ENCODE results near the gene PEMT. TPM values are rescaled to one million over a fixed set of nuclear protein-coding genes. Genes with fewer than 3 reads are reported as not detected.

Gene PEMT
- total RNA-seq, 1 donor from 2014 or later, result 23.5 TPM

DNA sequence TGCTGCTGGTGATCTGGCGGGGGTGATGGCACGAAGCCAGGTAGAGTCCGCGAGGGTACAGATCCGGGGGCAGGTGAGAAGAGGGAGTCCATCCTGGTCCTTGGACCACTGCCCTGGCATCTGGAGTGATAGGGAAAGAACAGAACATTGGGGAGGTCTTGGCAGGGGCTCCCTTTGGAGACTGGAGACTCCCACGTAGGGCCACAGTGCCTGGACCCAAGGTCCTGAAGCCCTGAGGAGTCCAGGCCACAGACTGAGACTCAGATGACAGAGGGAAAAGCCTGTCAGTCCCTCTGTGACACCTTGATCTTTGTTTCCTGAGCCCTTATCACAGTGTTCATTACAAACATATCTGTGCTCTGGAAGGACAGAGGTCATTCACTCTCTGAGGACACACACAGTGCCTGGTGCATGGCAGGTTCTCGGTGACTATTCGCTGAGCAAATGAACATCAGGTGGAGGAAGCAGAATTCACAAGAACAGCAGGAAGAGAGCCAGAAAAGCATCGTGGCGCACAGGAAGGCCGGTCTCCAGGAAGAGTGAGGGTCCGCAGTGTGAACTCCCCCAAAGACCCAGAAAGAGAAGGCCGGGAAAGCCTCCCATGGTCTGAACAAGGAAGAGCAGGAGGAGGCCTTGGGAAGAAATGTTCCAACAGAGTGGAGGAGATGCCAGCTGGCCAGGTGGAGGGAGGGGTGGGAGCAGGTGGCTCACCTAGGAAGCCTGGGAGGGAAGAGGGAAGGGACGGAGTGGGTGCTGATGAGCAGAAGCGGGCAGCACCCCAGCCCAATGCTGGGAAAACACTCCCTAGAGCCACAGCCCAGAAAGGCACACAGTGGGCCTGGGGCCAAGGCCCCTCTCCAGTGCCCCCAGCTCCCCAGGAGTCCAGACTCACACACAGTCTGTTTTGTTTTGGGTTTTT, 20.5 kb downstream of the PEMT start:
- no peak for DNase-seq (ENCODE audit: low read depth in 2 of 2)

DNA sequence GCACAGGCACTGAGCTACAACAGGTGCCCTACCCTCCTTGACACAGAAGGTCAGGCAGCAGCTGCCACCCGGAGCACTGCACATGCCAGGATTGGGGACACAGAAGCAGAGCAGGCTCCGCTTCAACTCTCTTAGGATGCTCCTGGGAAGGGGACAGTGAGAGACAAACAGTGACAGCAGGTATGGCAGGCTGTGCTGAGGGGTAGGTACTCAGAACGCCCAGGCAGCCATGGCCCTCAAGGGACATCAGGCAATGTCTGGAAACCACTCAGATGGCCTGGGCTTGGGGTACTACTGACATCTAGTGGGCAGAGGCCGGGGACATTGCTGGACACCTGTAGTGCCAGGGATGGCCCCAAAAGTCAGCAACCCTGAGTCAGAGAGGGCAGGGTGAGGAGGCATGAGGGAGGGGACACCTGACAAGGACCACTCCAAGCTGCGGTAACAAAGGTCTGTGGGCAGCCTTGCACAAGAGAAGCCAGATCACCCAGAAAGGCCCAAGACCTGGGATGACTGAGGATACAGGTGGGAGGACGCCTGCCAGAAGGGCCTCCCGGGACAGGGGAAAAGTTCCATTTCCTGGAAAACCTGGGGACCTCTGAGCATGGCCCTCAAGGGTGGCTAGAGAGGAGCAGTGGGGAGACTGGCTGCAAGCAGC, 21.2 kb downstream of the PEMT start:
- DNase-seq (ENCODE audit: low read depth in 2 of 2), result peak; percentile 39 to 49

DNA sequence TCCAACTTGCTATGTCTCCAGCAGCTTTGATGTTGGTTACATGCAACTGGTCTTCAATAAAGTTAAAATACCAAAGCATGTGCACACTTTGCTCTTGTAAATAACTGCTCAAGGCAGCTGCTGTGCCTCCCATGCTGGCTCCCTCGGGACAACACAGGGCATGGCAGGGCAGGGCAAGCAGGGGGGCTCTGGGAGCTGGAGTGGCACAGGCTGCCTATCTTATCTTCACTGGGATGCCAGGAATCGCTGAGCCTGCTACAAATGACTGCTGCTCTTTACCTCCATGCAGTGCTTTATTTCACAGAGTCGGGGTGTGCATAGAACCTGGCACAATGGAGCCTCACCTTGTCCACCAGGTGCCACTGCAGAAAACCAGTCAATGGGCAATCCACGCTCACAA, 21.8 kb downstream of the PEMT start:
- DNase-seq (ENCODE audit: low read depth in 2 of 2), result no peak

DNA sequence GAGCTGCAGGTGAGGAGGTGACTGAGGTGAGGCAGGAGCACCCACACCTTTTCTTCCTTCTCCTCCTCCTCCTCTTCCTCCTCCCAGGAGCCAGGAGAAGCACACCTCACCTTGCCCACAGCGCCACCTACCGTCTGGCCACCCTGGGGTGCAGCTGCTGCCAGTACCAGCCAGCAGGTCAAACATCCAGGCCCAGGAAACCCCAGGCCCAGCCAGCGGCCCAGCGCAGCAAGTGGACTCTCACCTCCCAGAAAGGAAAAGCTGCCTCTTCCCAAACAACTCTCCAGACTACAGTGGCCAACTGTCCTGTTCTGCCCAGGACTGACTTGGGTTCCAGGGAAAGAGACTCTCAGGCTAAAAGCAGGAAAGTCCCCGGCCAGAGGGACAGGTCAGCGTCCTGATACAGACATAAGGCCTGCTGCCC, 22.7 kb downstream of the PEMT start:
- peak in 1 of 2 donors; percentile 59 for DNase-seq (ENCODE audit: low read depth in 2 of 2)

DNA sequence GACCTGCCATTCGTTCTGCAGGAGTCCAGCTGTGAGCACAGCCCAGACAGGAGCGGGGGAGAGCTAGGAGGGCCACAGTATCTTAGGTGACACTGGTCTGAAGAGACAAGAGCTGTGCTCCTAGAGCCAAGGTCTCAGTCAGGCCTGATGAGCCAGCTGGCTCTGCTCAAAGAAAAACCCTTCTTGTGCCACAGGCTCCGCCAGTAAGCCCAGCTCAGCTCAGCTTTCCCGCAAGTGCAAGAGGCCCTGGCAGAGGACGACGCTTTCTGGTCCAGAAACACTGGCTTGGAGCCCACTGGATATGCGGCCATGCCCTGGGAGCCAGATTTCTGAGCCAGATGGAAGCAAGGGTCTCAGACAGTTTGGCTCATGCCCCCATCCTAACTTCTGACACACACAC, 23.9 kb downstream of the PEMT start:
- no peak for DNase-seq (ENCODE audit: low read depth in 2 of 2)

DNA sequence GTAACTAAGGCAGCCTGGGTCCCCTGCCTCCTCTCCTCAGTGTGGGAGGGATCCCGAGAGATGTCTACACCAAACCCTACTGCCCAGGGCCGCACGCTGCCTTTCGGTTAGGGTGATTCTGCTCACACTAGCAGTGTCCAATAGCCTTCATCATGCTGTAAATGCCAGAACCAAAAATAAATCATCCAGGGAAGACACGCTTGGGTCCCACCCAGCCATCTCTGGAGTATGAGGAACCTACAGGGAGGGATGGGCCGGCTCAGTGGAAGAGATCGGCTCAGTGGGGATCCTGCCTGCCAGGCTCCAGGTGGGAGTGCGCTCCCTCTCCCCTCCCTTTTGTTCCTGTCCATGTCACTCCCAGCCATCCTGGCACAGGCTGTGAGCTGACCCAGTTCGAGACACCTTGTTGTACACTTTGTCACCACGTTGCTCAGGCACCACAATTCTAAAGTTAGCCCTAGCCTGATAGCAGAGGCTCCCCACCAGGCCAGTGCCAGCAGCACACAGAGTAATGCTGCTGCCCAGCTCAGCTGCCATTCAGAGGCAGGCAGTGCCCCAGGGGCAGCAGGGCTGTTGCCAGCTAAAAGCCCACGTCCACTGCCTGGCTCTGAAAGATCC, 24.5 kb downstream of the PEMT start:
- DNase-seq (ENCODE audit: low read depth in 2 of 2), result no peak

DNA sequence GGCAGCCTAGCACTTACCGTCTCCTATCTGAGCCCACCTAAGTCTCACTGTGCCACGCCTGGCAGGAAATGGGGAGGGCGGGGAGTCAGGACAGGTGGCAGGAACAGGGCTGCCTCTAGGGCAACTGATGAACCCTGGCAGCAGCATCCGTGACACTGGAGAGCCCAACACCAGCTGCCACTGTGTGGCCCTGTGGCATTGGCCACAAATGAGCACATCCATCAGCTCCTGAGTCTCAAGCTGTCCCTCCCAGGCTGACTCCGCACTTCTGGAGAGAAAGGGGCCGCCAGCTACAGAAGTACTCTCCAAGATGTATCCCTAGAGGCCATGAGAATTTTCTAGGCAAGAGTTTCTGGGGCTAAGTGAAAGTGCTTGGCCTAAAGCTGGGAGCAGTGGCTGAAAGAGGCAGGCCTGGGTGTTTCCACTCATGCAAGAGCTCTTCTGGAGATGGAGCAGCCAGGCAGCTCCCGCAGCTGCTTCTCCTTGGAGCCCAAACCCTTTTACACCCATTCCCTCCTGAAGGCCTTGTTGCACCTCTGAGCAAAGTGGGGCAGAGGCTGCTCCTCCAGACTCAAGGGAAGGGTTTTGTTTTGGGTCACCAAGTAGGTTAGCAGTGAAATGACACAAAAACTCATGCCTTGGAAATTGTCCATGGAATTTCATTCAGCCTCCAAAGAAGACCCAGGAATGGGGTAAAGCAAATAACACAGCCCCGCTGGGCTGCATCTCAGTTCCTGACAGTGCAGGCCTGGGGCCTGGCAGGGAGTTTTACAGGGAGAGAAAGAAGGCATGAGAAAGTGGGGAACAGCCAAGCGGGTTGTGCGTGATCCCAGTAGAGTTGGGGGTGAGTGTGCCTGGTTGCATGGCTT, 25.8 kb downstream of the PEMT start:
- no peak for DNase-seq (ENCODE audit: low read depth in 2 of 2)

DNA sequence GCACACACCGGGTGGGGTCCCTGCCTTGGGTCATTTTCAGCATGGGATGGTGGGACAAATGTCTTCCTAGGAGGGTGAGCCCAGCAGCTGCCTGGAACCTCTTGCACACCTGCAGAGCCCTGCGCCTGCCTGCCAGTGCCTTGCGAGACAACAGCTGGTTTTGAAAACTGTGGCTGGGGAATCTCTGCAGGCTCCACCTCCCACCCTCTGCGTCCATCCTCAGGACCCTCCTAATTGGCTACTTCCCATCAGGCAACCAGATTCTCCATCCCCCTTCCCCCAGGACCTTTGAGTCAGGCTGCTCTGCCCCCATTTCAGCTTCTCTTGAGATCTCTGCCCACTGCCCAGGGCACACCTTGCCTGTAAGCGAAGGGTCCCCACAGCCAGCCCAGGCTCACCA, 26.6 kb downstream of the PEMT start:
- DNase-seq (ENCODE audit: low read depth in 2 of 2), result no peak

DNA sequence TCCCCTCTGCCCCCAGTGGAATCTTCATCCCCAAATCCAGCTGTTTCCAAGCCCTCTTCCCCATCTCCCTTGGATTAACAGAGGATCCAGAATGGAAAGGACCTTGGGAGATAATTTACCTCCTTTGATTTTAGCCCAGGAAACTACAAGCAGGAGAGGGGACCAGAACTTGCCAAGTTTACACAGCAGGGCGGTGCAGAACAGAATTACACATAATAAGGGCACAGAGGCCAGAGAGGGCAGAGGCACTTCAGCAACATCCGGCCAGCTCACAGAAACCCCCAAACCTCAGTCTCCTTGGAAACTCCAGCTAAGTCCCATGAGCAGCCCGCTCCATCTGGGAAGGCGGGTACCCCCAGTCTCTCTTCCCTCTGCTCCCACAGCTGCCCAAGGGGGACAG, 27.2 kb downstream of the PEMT start:
- DNase-seq (ENCODE audit: low read depth in 2 of 2), result no peak

DNA sequence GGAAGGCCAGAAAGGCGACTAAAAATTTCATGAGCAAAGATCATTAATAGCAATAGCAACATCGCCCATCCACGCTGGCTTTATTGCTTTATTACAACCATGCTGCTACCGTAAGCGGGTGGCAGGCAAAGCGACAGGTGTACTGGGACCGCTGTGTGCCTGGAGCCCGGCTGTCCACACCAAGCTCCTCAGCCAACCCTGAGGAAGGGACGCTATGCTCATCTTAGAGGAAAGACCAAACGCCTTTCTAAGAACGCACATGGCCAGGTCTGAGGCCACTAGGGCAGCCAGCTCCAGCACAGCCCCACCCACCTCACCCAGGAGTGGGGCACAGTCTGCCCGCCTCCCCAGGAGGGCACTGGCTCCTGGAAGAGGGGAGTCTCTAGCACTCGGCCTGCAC, 28.0 kb downstream of the PEMT start:
- DNase-seq (ENCODE audit: low read depth in 2 of 2), result no peak

DNA sequence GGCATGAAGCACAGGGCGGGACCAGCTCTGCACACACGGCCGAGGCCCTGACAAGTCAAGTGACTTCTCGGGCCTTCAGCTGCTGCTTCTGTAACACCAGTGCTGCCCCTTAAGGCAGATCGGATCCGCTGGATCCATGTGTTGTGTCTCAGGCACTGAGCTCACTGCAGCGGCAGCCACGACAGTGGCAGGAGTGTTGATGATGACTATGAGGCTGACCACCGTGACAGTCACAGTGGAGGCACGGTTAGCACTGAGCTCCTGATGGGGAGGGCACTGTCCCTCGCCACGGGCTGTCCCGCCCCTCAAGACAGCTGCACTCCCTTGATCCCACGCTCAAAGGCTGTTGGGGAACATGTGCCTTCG, 29.4 kb downstream of the PEMT start:
- no peak for DNase-seq (ENCODE audit: low read depth in 2 of 2)

DNA sequence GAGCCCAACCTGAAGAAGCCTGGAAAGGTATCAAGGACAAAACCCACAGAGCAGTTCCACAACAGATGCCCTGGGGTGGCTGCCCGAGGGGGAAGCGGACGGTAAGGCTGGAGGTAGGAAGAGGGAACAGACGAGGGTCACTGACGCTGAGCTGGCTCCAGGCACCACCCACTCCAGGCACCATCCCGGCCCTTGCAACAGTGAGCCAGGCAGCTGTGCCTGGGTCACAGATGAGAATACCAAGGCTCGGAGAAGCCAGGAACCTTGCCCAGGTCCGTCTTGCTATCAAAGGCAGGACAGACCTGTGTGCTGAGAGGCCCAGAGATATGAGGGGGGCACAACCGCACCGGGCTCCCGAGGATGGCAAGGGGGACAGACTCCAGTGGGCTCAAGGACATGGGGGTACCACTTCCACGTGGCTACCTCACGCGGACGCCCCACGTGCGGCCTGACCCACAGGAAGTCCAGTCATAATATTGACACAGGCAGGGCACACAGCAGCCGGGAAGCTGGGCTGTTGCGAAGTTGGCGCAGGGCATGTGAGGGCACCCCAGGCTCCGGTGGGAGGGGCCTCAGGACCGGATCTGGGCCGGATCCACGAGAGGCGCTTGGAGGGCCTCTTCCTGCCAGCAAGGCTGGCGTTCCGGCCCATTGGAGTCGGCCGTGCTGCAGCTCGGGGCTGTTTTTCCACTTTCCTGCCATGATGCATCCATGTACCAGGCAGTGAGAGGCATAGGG, 29.9 kb downstream of the PEMT start:
- peak; percentile 76 to 80 for DNase-seq (ENCODE audit: low read depth in 2 of 2)

DNA sequence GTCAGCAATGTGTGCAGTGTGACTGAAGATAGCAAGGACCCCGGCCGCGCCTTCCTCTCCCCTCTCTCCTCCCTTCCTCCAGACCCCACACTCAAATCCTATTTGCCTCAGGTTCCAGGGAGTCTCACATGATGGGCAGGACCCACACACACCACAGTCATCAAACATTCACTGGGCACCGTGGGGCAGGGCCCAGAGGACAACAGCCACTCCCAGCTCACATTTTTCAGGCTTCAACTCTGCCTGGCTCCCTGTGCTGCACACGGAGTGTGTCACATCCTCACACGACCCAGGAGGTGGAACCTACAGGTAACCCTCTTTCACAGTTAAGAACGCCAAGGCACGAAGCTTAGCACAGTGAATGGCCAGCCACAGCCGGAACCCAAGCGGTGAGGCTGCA, 30.5 kb downstream of the PEMT start:
- no peak for DNase-seq (ENCODE audit: low read depth in 2 of 2)

DNA sequence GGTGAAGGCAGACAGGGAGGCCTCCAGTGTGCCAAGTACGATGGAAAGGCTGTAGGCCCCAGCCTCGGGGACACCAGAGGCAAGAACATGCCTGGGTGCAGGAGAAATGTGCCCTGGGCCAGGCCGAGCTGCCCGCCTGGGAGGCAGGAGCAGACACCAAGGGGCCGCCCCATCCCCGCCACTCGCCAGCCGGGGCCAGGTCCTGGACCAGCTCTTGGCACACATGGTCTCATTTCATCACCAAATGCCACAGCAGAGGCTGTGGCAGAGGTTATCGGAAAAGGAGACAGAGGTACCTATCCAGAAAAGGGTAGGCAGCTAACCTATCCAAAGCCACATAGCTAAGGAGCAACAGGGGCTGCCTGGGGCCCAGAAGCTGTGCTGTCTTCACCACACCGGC, 31.3 kb downstream of the PEMT start:
- DNase-seq (ENCODE audit: low read depth in 2 of 2), result no peak

DNA sequence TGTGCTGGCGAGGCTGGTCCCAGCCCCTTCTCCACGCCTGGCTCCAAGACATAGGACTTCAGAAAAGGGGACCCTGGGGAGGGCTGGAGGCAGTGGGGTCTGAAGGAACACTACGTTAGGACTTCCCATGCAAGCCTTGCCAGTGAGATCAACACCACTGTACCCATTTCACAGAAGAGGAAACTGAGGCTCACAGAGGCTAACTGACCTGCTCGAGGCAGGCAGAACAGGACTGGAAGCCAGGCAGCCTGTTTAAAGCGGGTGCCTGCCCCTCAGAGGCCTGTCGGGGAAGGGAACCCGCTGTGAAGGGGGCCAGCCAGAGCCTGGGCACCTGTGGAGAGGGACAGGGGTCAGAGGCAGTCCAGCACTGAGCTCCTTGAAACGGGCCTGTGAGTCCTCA, 32.3 kb downstream of the PEMT start:
- DNase-seq (ENCODE audit: low read depth in 2 of 2), result no peak

DNA sequence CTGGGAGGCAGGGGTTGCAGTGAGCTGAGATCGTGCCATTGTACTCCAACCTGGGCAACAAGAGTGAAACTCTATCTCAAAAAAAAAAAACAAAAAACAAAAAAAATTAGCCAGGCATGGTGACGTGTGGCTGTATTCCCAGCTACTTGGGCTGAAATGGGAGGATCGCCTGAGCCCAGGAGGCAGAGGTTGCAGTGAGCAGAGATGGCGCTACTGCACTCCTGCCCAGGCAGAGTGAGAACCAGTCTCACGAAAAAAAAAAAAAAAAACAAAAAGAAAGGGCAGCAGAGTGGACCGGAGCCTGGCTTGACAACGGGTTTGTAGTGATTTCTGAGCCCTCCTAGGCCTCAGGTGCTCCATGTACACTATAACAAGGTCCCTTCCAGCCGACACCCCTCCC, 33.1 kb downstream of the PEMT start:
- no peak for DNase-seq (ENCODE audit: low read depth in 2 of 2)

DNA sequence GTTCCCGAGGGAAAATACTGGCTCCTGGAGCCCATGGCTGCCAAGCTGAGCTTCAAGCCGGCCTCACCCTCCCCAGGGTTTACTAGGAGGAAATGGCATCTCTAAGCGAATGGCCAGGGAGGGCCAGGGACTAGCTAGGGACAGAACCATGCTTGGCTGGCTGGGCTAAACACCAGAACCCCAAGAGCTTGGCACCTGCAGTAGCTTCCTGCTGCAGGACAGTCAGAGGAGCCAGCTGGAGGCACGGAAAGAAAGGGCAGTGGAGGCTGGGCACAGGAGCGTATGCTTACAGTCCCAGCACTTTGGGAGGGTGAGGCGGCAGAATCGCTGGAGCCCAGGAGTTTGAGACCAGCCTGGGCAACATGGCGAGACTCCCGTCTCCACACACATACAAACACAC, 33.7 kb downstream of the PEMT start:
- DNase-seq (ENCODE audit: low read depth in 2 of 2), result no peak

DNA sequence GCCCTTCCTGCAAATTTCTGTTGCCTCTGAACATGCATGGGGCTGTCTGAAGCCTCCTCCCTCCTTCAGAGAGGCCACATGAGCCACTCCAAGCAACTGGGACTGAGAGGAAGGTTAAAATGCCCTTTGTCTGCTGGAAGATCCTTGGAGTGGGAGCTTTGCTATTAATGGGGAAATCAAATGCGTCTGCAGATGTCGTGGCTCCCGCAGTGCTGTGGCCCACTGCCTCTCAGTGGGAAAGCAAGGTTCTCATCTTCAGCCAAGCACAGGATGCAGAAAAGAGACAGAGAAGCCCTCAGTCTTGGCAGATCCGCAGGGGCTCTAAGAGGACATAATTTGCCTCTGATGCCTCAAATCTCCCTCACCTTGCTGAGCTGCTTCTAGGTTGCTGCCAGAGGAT, 34.8 kb downstream of the PEMT start:
- no peak for DNase-seq (ENCODE audit: low read depth in 2 of 2)

DNA sequence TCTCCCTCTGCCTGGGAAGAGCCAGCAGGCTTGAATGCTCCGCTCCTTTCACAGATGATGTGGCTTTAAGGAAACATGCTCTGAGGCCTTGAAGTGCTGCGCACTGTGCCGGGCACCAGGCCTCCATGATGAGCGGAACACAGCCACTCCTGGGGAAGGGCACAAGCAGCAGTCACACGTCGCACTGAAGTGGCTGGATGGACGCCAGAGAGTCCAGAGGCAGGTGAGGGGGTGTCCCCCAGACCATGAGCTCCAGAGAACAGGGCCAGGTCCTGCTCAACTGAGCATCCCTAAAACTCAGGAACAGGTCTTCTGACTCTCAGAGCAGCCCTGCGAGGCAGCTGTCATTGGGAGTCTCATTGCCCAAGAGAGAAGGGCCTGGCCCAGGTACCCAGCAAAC, 35.6 kb downstream of the PEMT start:
- no peak for DNase-seq (ENCODE audit: low read depth in 2 of 2)

DNA sequence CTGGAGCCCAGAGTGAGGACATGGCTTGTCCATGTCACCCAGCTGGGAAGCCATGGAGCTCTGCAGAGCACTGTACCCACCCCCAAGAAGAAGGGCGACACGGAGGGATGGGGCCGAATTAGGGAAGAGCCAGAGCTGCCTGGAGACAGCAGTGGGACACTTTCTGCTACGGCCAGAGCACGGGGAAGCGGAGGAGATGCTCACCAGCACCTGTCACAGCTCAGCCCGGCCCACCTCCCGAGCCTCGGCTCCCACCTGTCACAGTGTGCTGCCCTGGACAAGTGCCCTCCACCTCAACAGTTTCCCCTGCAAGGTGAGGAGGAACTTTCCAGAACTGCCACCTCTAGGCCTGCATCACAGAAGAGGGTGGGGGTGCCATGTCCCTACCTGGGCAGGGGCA, 36.4 kb downstream of the PEMT start:
- DNase-seq (ENCODE audit: low read depth in 2 of 2), result no peak

DNA sequence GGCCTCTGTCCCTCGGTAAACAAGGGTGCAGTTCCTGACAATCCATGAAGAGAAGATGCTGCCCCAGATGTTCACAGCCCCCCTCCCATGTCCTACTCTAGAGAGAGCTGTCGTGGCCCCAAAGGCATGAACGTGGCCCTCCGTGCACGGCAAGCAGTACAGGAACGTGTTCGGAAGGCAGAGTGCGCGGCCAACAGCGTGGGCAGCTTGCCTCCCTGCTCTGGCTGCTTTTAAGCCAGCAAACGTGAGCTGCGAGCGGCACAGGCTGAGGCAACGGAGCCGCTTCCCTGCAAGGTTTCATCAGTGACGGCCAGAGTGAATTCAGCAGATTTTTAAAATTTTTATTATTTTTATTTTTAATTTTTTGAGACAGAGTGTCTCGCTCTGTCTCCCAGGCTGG, 37.2 kb downstream of the PEMT start:
- no peak for DNase-seq (ENCODE audit: low read depth in 2 of 2)

Data from dermis microvascular lymphatic vessel endothelial cell (primary cell).